Endothelial cell (in vitro differentiated cells): ENCODE data around the gene TBC1D22A. TPM values are rescaled to one million over a fixed set of nuclear protein-coding genes. Genes with fewer than 3 reads are reported as not detected.

Experiments used
- DNase-seq: peaks from one replicate; pipeline ENCODE4 v3.0.0; 2021; ENCODE audit warnings: low spot score
- H3K27ac Mint-ChIP-seq: one replicate; pipeline ENCODE4 v1.8.0; 2021; ENCODE audit warnings: mixed read lengths, inconsistent platforms; ENCODE audit not compliant: unreplicated experiment
- H3K27me3 Mint-ChIP-seq: one replicate; pipeline ENCODE4 v1.8.0; 2021; ENCODE audit warnings: mild to moderate bottlenecking, moderate library complexity, mixed read lengths, inconsistent platforms; ENCODE audit not compliant: unreplicated experiment
- H3K36me3 Mint-ChIP-seq: one replicate; pipeline ENCODE4 v1.8.0; 2021; ENCODE audit warnings: mild to moderate bottlenecking, low read depth, mixed read lengths, inconsistent platforms; ENCODE audit not compliant: unreplicated experiment
- H3K4me1 Mint-ChIP-seq: one replicate; pipeline ENCODE4 v1.8.0; 2021; ENCODE audit warnings: mild to moderate bottlenecking, mixed read lengths, inconsistent platforms; ENCODE audit not compliant: unreplicated experiment
- H3K4me3 Mint-ChIP-seq: one replicate; pipeline ENCODE4 v1.8.0; 2021; ENCODE audit warnings: mild to moderate bottlenecking, mixed read lengths, inconsistent platforms; ENCODE audit not compliant: unreplicated experiment
- H3K9me3 Mint-ChIP-seq: one replicate; pipeline ENCODE4 v1.8.0; 2021; ENCODE audit warnings: mixed read lengths, inconsistent platforms; ENCODE audit not compliant: unreplicated experiment
- CTCF ChIP-seq: fragments of 200-600 bp; sonication (generic); IDR thresholded peaks from one replicate; pipeline ENCODE4 v1.5.0; 2021; ENCODE audit warnings: antibody characterized with exemption; ENCODE audit not compliant: unreplicated experiment
- total RNA-seq: library from RNA; stranded (reverse); fragmentation: NEBNext Ultra II Directional; extraction: Animal tissue kit (Norgen Biotek cat#: 25700); gene quantifications from one replicate; pipeline ENCODE4 v1.2.1, GENCODE V29; 2021; ENCODE audit not compliant: unreplicated experiment

TBC1D22A gene
- total RNA-seq, 1 donor from 2014 or later: 25.3 TPM

GRCh38 chr22:47106806-47107205 lies 344.4 kb downstream of the TBC1D22A start:
- Mint-ChIP-seq H3K9me3 (no peaks in the 10 kb centered on the region), H3K27me3 (no peaks in the 10 kb centered on the region), H3K27ac (no peak overlapping the region), H3K4me3 (no peak overlapping the region), H3K36me3 (peaks cover 8% of the 10 kb centered on the region), H3K4me1 (peaks cover 5% of the 10 kb centered on the region)
- TF ChIP-seq CTCF: no peak
- DNase-seq: no peak

DNA sequence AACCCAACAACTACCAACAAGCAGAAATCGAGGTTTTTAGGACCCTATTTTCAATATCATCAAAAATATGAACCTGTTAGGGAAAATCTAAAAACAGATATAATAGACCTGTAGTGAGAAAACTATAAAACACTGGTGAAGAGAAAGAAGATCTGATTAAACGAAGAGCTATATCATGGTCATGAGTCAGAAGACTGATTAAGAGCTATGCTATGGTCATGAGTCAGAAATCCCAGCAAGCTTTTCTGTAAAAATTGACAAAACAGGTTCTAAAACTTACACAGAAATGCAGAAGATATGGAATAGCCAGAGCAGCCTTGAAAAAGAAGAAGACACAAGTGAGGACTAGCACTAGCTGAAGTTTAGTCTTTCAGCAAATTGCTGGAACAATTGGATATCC lies 345.0 kb downstream of the TBC1D22A start:
- Mint-ChIP-seq H3K9me3 (no peaks in the 10 kb centered on the region), H3K27me3 (no peaks in the 10 kb centered on the region), H3K36me3 (peaks cover 8% of the 10 kb centered on the region), H3K27ac (no peak overlapping the region), H3K4me3 (no peak overlapping the region), H3K4me1 (peaks cover 5% of the 10 kb centered on the region)
- DNase-seq: no peak
- no peak for TF ChIP-seq CTCF

GRCh38 chr22:47110817-47111443 lies 348.5 kb downstream of the TBC1D22A start:
- no peak overlapping the region for H3K27ac Mint-ChIP-seq
- no peaks in the 10 kb centered on the region for H3K9me3 Mint-ChIP-seq
- no peaks in the 10 kb centered on the region for H3K4me1 Mint-ChIP-seq
- no peak for TF ChIP-seq CTCF
- H3K36me3 Mint-ChIP-seq: peaks cover 8% of the 10 kb centered on the region
- no peak overlapping the region for H3K4me3 Mint-ChIP-seq
- no peak for DNase-seq
- H3K27me3 Mint-ChIP-seq: no peaks in the 10 kb centered on the region

DNA sequence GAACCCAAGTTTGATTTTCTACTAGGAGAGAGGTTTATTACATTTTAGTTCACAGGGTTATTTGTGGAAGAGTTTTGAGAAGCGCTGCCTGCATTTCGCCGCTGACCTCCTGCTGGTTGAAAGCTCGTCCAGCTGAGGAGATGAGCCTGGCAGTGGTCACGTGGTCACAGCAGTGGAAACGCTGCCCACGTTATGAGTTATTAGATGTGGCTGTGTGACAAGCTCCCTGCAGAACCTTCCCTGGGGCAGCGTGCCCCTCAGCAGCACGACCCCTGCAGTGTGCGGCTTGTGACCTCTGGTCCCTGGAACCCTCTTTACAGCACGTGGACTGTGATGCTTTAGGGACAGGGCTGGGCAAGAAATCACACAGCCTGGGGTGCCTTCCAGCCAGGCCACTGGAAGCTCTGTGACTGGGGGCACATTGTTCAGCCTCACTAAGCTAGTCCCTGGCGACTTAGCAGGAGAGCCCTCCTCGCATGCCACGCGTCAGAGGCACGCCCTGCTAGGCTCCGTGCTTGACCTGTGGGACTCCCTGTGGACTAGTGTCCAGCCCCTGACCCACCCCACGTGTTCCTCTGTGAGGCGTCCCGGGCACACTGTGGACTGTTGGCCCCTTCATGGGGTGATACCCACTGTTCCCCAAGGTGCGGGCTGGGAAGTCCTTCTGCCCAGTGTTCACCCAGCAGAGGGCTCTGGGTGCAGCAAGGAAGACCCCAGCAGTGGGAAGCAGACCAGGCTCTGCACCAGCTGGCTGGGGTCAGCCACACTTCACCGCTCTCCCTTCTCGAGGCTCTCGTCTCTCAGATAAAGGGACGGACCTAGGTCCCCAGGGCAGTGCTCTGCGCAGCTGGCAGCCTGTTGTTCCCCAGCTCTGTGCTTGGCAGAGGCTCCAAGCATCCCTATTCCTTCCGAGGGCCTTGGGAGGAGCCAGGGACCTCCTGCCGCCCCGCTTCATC lies 349.5 kb downstream of the TBC1D22A start:
- Mint-ChIP-seq H3K9me3 (no peaks in the 10 kb centered on the region), H3K27me3 (no peaks in the 10 kb centered on the region), H3K4me1 (no peaks in the 10 kb centered on the region), H3K36me3 (peaks cover 9% of the 10 kb centered on the region), H3K4me3 (peak overlapping the region; percentile 17), H3K27ac (no peak overlapping the region)
- no peak for TF ChIP-seq CTCF
- no peak for DNase-seq

- TF ChIP-seq CTCF: no peak
- DNase-seq: no peak
- H3K9me3 Mint-ChIP-seq: no peaks in the 10 kb centered on the region
- H3K36me3 Mint-ChIP-seq: peaks cover 12% of the 10 kb centered on the region
- H3K27me3 Mint-ChIP-seq: peaks cover 2% of the 10 kb centered on the region
- H3K27ac Mint-ChIP-seq: no peak overlapping the region
- H3K4me3 Mint-ChIP-seq: no peak overlapping the region
- H3K4me1 Mint-ChIP-seq: no peaks in the 10 kb centered on the region
These were observed 350.1 kb downstream of the TBC1D22A start for GRCh38 chr22:47112582-47112965.
